ENCODE measurements around the gene LFNG. TPM values are rescaled to one million over a fixed set of nuclear protein-coding genes. Genes with fewer than 3 reads are reported as not detected.

Gene LFNG
- total and polyA plus RNA-seq, 7 donors: 1.3 to 3.0 (median 2.4) TPM

- Histone ChIP-seq H3K9me3 (no peaks in the 10 kb centered on the region), H3K4me3 (no peak overlapping the region), H3K27me3 (ENCODE audit: insufficient read depth in 3 of 3, low read length in 2 of 3) (peaks cover 0 to 39% (median 4%) of the 10 kb centered on the region in 3 donors), H3K36me3 (ENCODE audit: insufficient read depth in 1 of 2, low read depth in 1 of 2) (no peaks in the 10 kb centered on the region), H3K27ac (no peak overlapping the region), H3K4me1 (peaks cover 3% of the 10 kb centered on the region)
- ATAC-seq (no peak), DNase-seq (no peak)
- no peak for TF ChIP-seq CTCF (IDR thresholded peaks at IDR 0.05)
- intact Hi-C loops (cut with DNase I): no loop called here
- 76 to 84% (median 80%) methylated on average over 6 of the region's 6 CpGs for WGBS, 3 donors
These were observed 46.8 kb upstream of the LFNG start for GRCh38 chr7:2472739-2473138.

DNA sequence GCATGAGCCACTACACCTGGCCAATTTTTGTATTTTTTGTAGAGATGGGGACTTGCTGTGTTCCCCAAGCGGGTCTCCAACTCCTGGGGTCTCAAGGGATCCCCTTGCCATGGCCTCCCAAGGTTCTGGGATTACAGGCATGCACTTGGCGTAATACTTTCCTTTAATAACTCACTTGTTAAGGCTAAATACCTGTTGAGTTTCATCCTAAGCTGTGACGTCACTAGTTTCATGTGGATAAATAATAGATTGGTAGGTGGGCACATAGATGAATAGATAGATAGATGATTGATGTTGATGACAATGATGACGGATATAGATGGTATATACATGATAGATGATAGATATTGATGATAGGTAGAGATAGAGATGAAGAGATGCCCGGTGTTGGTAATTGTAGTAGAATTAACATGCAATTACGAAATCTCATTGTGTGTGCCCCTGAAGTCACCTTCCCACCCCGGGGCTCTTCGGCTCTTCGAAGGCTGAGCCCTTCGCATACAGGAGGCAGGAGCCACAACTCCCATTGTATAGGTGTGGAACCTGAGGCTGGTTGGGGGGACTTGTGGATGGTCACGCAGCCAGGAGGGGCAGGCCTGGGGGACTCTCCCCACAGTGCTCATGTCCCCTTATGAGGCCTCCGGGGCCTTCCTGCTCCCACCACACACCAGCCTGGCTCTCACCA lies 45.9 kb upstream of the LFNG start:
- Histone ChIP-seq H3K27ac (no peak overlapping the region), H3K4me1 (peaks cover 11% of the 10 kb centered on the region), H3K9me3 (no peaks in the 10 kb centered on the region), H3K36me3 (ENCODE audit: insufficient read depth in 1 of 2, low read depth in 1 of 2) (no peaks in the 10 kb centered on the region), H3K4me3 (no peak overlapping the region), H3K27me3 (ENCODE audit: insufficient read depth in 3 of 3, low read length in 2 of 3) (peaks cover 0 to 40% (median 9%) of the 10 kb centered on the region in 3 donors)
- TF ChIP-seq CTCF (IDR thresholded peaks at IDR 0.05): no peak
- ATAC-seq: no peak
- DNase-seq: no peak
- WGBS, 3 donors: 75 to 85% (median 81%) methylated on average over 11 to 12 of the region's 12 CpGs
- intact Hi-C loops (cut with DNase I): no loop called here

GRCh38 chr7:2474224-2474623 lies 45.4 kb upstream of the LFNG start:
- peaks cover 15% of the 10 kb centered on the region for H3K4me1 ChIP-seq
- H3K4me3 ChIP-seq: no peak overlapping the region
- 75 to 84% (median 83%) methylated on average over 14 to 15 of the region's 15 CpGs for WGBS, 3 donors
- H3K27me3 ChIP-seq (ENCODE audit: insufficient read depth in 3 of 3, low read length in 2 of 3): peaks cover 0 to 46% (median 11%) of the 10 kb centered on the region in 3 donors
- TF ChIP-seq CTCF (IDR thresholded peaks at IDR 0.05): no peak
- intact Hi-C loops (cut with DNase I): no loop called here
- no peaks in the 10 kb centered on the region for H3K36me3 ChIP-seq (ENCODE audit: insufficient read depth in 1 of 2, low read depth in 1 of 2)
- H3K9me3 ChIP-seq: no peaks in the 10 kb centered on the region
- ATAC-seq: no peak
- DNase-seq: no peak
- H3K27ac ChIP-seq: no peak overlapping the region

DNA sequence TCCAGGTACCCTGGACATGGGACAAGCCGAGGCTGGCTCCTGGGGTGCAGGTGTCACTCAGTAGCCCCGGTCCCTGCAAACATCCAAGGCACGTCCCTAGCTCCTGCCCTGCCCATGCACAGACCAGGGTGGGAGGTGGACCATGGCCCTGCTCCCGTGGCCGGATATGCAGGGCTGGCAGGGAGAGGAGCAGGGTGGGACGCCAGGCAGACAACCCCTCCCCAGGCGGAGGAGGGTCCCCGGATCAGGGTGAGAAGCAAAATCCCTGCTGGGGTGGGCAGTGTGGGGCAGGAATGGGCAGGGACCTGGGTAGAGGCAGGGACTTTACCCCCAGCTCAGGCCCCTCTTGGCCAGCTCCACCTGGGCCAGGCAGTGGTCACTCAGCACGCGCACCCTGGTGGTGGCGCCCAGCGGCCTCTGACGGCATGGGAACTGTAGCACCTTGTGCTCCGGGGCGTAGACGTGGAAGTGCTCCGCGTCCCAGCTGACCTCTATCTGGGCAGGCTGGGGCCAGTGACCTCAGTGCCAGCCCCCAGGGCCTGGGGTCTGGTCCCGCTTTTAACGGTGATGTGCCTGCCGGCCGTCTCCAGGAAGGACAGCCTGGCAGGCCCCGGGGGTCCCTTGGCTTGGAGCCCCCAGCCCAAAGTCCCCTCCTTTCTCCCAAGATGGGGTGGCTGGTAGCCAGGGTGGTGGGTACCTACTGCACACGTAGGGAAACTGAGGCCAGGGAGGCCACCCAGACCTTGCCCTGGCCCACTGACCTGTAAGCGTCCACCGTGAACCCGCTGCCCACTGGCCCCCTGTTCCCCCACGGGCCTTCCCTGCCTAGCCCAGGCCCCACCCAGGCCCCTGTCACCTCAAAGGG lies 44.5 kb upstream of the LFNG start:
- Histone ChIP-seq H3K36me3 (ENCODE audit: insufficient read depth in 1 of 2, low read depth in 1 of 2) (no peaks in the 10 kb centered on the region), H3K27ac (no peak overlapping the region), H3K27me3 (ENCODE audit: insufficient read depth in 3 of 3, low read length in 2 of 3) (peaks cover 0 to 54% (median 13%) of the 10 kb centered on the region in 3 donors), H3K4me3 (no peak overlapping the region), H3K9me3 (no peaks in the 10 kb centered on the region), H3K4me1 (peaks cover 15% of the 10 kb centered on the region)
- TF ChIP-seq CTCF (IDR thresholded peaks at IDR 0.05): no peak
- 85 to 91% (median 86%) methylated on average over 26 to 28 of the region's 28 CpGs for WGBS, 3 donors
- intact Hi-C loops (cut with DNase I): loop anchor here in 1 of 2 donors (5.0 kb wide), 2 partner anchors 72 to 207 kb away; no protein-coding TSS in a partner anchor
- DNase-seq: no peak
- ATAC-seq: no peak

All from psoas muscle (tissue), 8 donors.